ENCODE results near the gene GHRHR. TPM values are rescaled to one million over a fixed set of nuclear protein-coding genes. Genes with fewer than 3 reads are reported as not detected.

Gene GHRHR
- not detected in 2 replicates for polyA plus RNA-seq (2014; cell fraction: cytosol; rRNA removed)
- not detected in 2 replicates for polyA plus RNA-seq (2014; cell fraction: nucleus; rRNA removed)

DNA sequence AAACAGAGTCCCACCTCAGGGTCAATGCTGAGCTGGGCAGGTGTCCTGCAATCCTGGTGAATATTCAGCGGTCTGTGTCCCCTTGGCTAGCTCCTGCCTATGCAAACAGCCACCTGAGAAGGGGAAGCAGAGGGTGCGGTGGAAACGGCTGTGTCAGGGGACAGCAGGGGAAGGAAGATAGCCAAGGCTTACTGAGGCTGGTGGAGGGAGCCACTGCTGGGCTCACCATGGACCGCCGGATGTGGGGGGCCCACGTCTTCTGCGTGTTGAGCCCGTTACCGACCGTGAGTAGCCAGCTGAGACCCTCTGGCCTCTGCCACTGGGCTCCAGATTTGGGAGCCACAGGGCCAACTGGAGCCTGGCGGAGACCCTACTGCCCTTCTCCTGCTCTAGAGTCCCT is at the start of gene GHRHR:
GHRHR (plus strand) TSS at position 112 of the 400 bp plus-strand sequence; CDS start at position 228, 116 bp downstream.
- no peak for DNase-seq (ENCODE audit: low spot score)

DNA sequence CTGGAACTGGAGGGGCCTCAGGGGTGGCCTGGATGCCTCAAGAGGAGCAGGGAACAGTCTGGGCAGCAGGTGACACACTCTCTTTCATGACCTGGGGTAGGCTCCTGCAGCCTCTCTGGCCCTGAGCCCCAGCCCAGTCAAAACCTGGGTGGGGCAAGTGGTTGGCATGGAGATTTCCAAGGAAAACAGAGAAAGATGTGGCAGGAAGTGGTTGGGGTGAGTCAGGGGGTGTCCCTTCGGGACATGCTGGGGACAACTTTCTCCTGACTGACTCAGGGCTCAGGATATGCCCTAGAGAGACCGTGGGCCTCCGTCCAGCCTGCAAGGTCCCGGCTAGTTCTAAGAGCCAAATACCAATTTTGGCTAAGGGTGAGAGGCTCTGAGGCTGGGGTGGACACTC is 49.2 kb upstream of the GHRHR start:
- no peak for DNase-seq (ENCODE audit: low spot score)

DNA sequence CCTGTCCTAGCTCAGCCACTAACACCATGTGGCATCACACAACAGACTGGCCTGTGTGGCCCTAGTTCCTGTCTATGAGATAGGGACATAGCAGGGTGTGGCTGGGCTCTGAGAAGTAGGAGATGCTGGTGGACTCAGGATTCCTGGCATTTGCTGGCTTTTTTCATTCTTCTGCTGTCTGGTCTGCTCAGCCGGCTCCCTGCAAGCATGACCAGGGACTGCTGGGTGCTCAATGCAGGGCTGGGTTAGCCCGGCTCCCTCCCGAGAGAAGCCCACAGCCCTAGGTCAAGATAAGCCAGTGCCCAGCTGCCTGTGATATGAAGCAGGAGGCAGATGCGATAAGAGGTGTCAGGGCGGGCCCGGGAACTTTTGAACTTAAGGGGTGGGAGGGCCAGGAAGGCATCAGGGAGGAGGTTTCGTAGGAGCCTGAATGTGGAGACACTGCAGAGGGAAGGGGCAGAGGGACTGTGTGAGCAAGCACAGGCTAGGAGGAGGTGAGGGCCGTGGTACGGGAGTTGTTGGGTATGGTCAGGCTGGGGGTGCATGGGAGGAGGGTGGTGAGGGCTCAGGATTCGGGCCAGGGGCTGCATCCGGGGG is 48.6 kb upstream of the GHRHR start:
- DNase-seq (ENCODE audit: low spot score) = peak; percentile 84

DNA sequence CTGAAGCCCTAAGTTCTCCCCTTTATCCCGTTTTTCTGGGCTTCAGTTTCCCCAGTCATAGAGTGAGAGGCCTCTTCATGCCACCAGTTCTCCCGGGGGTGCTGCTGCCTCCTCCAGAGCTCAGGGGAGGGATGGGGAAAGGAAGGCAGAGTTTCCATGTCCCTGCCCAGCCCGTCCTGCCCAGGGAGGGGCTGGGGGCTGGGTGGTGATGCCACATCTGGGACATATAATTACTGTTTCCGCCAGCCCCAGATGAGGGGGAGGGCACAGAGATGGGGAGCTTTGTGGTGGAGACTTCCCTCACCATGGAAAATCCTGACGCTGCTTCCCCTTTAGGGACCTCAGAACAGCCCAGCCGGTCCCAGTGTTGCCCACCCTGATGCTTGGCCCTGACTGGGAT is 48.0 kb upstream of the GHRHR start:
- no peak for DNase-seq (ENCODE audit: low spot score)

DNA sequence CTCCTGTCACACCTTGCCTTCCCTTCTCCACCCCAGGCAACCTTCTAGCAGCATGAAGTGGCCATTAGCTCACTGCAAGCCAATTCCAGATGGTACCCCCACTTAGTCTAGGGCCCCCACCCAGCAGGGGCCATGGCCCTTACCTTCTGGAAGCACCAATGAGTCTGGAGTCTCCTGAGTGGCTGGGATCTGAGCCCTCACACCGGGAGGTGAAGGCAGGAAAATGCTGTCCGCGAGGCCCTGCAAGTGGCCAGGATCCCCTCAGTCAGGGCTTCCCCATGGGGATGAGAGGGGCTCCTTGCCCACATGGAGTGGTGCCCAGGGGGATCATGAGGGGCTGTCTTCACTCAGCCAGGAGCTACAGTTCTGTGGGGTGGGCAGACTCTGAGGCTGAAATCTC is 47.5 kb upstream of the GHRHR start:
- no peak for DNase-seq (ENCODE audit: low spot score)

DNA sequence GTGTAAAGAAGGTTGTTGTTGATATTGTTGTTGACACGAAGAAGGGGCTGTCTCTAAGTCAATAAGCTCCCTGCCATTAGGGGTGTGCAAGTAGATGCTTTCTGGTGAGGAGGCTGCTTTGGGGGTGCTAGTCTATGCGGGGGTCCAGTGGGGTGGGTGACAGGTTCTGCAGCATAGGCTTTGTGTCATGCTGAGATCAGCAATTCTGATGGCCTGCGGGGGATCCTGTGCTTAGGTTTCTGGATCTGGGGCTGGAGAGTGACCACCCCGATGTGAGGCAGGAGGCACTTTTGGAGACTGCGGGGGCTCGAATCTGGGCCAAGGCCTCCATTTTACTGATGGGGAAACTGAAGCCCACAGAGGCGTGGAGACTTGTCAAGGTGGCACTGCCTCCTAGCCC is 47.0 kb upstream of the GHRHR start:
- no peak for DNase-seq (ENCODE audit: low spot score)

DNA sequence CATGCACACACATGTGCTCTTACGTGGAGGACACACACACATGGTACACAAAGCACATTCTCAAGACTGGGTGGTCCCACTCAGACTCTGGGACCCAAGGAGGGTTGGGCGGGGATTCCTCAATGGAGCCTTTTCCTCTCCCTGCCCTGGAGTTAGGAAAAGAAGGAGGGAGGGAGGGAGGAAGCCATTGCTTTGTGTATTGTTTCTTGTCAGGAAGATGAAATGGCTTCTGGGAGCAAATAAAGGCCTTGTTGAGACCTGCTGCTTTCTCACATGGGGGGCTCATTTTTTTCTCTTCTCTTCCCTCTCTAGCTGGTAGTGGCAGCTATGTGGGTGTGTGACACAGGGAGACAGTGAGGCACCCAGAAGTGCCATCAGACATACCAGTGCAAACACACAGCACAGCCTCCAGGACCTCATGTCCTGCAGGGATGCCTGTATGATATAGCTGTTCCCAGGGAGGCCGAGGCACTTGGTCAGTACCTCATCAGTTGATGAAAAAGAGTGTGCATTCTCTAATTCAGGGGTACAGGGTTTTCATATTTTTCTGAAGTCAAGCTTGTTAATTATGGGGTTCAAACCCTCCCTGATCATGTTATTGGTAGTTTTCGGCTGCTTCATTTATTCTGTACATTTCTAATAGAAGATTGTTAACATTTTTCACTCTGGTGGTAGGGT is 46.4 kb upstream of the GHRHR start:
- DNase-seq (ENCODE audit: low spot score) = no peak

DNA sequence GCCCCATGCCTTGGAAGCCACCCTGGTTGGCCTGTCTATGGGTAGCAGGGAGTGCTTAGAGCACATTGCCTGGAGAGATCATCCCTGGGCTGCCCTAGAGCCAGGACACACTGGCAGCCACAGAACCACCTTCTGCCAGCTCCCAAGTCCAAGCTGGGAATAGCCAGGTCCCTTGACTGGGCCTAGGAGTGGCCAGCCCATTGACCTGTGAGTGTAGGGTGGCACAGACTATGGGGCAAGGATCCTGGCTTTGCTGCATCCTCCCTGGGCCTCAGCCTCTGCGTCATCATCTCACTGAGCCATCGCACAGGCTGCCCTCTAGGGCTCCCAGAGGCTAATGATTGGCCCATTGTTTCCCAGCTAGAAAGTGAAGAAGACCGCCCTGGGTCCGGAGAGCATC is 45.1 kb upstream of the GHRHR start:
- DNase-seq (ENCODE audit: low spot score) = no peak

DNA sequence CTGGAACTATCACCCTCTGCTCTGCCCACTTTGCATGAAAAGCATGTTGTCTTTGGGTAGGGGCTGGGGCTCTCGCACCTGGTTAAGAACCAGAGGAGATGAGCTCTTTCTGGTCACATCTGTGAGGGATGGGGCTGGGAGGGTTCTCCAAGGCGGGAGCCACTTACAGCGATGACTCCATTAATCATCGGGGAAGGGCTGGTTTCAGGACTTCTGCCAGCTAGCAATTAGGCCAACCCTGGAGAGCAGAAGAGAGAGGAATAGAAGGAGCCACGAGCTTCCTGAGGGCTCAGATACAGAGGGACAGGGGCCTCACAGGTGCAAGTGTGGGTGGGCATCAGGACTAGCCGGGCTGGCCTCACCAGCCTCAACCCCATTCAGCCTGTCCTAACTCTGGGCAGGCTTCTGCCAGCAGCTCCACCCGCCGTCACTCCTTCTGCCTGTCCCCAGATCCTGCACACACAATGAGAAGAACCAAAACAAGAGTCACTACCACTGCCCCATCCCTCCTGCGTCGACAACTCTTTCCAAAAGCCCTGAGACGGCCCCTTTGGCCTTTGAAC is 43.7 kb upstream of the GHRHR start:
- DNase-seq (ENCODE audit: low spot score) = no peak

DNA sequence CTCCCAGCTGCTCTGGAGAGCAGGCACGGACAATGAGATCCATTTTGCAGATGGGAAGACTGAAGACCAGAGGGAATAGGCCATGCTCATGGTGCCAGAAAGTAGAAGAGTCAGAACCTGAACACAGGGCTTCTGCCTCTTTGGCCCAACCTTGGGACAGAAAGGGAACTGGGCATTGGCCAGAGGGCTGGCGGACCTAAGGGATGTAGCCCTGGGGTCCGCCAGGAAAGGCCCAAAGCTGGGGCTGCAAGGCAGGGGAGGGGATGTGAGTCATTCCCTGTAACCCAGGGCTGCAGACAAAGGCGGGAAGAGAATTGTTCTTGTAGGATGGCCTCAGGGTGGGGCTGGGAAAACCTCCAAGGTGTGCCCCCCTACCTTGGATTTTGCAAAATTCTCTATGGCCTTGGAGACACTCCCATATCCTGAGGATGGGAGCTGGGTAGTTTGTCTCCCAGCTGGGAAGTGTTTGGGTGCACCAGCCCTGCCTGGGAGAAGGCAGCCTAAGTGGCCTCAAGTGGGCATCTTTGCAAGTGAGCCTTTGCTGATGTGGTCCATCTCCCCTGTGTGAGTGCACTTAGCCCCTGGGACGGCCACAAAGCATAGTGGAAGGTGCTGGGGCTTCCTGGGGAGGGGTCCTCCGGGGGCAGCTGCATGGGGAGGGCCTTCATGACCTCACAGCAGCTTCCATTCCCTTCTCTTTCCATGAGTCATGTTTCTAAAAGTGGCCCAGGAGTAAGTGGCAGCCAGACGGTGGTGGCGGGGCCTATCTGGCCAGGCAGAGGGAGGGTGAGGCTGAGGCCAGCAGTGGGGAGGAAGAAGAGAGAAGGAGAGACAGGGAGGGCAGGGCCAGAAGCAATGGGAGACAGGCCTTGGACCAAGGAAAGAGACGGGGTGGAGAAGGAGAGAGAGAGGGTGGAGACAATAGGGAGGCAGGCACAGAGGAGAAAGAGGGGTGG is 42.9 kb upstream of the GHRHR start:
- DNase-seq (ENCODE audit: low spot score) = no peak

DNA sequence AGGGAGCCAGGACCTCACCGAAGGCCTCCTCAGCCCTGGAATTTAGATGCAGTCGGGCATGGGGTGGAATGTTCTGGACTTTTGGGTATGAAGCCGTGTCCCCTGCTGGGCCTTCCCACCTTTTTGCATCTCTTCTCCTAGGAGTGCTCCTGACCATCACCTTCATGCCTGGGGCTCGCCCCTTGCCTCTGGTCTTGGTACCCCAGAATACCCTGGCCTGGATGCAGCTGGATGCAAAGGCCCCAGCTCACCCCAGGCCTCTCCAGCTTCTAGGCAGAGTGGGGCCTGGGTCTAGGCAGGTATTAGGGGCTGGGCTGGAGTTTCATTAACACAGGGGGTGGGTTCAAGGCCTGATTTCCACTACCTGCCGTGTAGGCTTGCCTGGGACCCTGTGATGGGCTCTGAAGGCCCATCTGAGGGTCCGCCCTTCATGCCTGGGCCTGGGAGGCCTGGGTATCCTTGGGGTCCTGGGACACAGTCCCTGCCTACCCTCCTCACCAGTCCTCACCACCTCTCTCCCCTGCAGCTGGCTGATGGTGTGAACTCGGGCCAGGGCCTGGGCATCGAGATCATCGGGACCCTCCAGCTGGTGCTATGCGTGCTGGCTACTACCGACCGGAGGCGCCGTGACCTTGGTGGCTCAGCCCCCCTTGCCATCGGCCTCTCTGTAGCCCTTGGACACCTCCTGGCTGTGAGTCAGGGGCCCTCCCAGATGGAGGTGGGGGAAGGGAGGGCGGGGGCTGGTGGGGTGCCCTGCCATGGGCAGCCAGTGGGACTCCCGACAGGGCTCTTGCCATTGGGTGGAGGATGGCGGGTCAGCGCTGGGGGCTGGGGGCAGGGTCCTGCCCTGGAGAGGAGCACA is 42.0 kb upstream of the GHRHR start:
- no peak for DNase-seq (ENCODE audit: low spot score)

DNA sequence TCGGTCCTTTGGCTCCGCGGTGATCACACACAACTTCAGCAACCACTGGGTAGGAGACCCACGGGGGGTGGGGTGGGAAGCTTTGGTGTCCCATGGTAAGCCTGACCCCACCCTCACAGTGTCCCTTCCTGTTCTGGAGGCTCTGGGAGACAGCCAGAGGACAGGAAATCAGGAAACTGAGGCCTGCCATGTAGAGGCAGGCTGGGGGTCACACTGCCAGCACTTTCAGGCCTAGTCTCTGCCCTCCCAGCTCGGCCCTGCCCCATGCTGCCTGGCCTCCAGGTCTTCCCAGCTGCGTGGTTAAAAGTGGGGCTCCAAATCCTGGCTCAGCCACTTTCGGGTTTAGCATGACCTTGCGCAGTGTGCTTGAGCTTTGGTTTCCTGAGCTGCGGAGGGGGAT is 41.2 kb upstream of the GHRHR start:
- DNase-seq (ENCODE audit: low spot score) = no peak

DNA sequence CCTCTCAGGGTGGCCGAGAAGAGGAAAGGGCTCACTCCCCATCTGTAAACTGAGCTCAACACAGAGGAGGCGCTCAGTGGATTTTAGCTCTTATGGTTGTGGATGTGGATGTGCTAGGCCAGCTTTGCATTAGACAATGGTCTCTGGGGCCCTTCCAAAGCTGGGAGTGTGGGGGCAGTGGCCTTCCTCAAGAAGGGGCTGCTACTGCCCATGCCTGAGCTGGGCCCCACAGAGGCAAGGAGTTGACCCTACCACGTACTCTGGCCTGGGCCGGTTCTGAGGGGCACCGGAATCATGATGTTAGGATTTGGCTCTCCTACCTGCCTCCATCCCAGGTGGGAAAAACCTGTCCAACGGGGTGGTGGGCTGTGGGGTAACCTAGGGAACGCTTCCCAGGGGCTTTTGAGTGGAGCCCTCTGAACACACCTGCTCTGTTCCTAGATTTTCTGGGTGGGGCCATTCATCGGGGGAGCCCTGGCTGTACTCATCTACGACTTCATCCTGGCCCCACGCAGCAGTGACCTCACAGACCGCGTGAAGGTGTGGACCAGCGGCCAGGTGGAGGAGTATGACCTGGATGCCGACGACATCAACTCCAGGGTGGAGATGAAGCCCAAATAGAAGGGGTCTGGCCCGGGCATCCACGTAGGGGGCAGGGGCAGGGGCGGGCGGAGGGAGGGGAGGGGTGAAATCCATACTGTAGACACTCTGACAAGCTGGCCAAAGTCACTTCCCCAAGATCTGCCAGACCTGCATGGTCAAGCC is 40.6 kb upstream of the GHRHR start:
- DNase-seq (ENCODE audit: low spot score) = no peak

DNA sequence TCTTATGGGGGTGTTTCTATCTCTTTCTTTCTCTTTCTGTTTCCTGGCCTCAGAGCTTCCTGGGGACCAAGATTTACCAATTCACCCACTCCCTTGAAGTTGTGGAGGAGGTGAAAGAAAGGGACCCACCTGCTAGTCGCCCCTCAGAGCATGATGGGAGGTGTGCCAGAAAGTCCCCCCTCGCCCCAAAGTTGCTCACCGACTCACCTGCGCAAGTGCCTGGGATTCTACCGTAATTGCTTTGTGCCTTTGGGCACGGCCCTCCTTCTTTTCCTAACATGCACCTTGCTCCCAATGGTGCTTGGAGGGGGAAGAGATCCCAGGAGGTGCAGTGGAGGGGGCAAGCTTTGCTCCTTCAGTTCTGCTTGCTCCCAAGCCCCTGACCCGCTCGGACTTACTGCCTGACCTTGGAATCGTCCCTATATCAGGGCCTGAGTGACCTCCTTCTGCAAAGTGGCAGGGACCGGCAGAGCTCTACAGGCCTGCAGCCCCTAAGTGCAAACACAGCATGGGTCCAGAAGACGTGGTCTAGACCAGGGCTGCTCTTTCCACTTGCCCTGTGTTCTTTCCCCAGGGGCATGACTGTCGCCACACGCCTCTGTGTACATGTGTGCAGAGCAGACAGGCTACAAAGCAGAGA is 39.9 kb upstream of the GHRHR start:
- no peak for DNase-seq (ENCODE audit: low spot score)

DNA sequence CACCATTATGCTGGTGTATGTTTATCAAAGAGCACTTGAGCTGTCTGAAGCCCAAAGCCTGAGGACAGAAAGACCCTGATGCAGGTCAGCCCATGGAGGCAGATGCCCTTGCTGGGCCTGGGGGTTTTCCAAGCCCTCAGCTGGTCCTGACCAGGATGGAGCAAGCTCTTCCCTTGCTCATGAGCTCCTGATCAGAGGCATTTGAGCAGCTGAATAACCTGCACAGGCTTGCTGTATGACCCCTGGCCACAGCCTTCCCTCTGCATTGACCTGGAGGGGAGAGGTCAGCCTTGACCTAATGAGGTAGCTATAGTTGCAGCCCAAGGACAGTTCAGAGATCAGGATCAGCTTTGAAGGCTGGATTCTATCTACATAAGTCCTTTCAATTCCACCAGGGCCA is 39.1 kb upstream of the GHRHR start:
- DNase-seq (ENCODE audit: low spot score) = no peak

DNA sequence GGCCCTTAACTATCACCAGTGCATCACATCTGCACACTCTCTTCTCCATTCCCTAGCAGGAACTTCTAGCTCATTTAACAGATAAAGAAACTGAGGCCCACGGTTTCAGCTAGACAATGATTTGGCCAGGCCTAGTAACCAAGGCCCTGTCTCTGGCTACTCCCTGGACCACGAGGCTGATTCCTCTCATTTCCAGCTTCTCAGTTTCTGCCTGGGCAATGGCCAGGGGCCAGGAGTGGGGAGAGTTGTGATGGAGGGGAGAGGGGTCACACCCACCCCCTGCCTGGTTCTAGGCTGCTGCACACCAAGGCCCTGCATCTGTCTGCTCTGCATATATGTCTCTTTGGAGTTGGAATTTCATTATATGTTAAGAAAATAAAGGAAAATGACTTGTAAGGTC is 38.6 kb upstream of the GHRHR start:
- DNase-seq (ENCODE audit: low spot score) = no peak

DNA sequence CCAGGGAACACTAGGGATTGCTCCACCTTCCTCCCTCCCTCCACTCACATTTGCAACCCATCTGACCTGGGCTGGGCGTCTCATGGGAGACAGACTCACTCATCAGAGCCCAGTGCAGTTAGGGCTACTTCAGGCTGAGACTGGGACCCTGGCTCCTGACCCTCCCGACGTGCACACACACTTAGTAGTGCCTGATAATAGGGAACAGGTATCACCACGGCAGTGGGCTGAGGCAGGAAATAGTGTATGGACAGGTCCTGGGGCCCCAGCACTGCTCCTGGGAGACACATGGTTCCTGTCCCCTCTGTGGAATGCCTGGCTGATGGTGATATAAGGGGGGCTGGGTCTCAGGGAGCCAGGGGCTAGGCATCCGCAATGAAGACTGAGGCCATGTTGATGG is 37.8 kb upstream of the GHRHR start:
- no peak for DNase-seq (ENCODE audit: low spot score)

DNA sequence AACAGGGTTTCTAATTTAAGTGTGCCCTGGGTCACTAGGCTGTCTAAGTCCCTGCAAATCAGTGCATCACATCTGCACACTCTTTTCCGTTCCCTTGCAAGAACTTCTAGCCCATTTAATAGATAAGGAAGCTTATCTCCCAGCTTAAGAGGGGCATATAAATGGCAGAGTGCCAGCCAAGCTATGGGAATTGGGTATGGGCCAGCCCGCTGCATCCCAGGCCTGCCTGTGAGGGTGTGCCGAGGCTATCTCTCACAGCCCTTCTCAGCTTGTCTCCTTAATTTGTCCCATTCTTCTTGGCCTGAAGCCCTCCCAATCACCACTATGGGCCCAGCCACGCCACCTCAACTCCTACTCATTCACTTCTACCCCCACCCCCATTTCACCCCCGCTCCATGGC is 37.4 kb upstream of the GHRHR start:
- DNase-seq (ENCODE audit: low spot score) = no peak

DNA sequence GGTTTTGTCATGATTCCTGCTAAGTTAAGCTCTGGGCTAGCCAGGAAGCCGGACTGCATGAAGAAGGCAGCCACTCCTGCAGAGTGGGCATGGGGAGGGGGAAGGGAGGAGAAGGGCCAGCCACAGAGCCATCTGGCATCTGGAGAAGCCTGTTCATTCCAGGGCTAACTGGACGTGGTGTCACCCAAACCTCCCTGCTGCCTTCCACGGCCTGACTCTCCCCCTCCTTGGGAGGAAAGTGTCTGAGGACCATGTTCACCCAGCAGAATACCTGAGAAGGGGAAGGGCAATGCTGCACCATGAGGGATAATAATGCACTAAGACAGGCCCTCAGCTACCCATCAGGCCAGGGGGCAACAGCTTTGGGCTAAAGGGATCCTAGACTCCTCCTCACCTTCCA is 36.7 kb upstream of the GHRHR start:
- no peak for DNase-seq (ENCODE audit: low spot score)

DNA sequence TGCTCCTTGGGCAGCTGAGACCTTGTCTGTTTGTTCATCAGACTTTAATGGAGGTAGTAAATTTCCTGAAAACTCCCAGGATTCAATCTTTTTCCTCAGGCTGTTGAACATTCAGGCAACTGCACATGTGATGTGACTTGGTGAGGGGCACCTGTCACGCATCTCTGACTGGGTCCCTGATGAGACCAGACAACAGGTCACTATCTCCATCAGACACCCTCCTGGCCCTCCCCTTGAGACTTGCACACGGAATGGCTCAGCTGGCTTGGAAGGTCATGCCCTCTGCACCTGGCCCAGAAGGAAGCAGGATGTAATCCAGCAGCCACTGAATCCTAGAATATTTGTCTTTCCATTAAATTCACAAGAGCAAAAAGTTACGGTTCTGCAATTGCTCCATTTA is 36.2 kb upstream of the GHRHR start:
- DNase-seq (ENCODE audit: low spot score) = no peak
